Heart left ventricle (tissue), 13 donors: ENCODE data around the gene FOXQ1.

Experiments used
- POLR2A ChIP-seq, 2 donors: fragments of 450-650 bp; IDR thresholded peaks; one replicate each; pipeline ENCODE4 v1.6.1; 2017; ENCODE audit warnings: antibody characterized with exemption in 2 of 2, mild to moderate bottlenecking in 2 of 2, moderate library complexity in 2 of 2
- TF ChIP-seq, protein P1 (sequence below), 12 donors: fragments of 200-600 bp; sonication (generic) in 4 of 12; IDR thresholded peaks; one replicate each; pipeline versions ENCODE4 v1.5.0 to v1.8.0; 2018 to 2022; ENCODE audit warnings: antibody characterized with exemption in 12 of 12, mild to moderate bottlenecking in 5 of 12
- donor health status: ischemic (EF 13 %, LVEDD 7.1; RV severe dilation, severe dysfunction).
- donor health status: DM: no; HTN: yes; CAD: no.
- donor health status: DM: no; HTN: no; CAD: no.
- donor health status: ischemic (EF 25% LVEDD 6.9; RV normal size, moderate dysfunction).
- donor health status: ischemic (EF 25% LVEDD 5.7; RV mildly dilated, moderate dysfunction).
- donor health status: ischemic (EF 35%, LVEDD 5.7; RV mildly dilated, moderate dysfunction).
- donor health status: nonischemic (EF 11% LVEDD 7.7; RV severe dilation, severe dysfunction).
- donor health status: DM: yes; HTN: yes; CAD: no.
- donor health status: PGD.
- donor health status: ischemic (EF 29% LVEDD 5.4; RV normal size, mild dysfunction).
- donor health status: nonischemic (EF 23%, LVEDD 6.1; RV moderate dilation, normal function).

DNA sequence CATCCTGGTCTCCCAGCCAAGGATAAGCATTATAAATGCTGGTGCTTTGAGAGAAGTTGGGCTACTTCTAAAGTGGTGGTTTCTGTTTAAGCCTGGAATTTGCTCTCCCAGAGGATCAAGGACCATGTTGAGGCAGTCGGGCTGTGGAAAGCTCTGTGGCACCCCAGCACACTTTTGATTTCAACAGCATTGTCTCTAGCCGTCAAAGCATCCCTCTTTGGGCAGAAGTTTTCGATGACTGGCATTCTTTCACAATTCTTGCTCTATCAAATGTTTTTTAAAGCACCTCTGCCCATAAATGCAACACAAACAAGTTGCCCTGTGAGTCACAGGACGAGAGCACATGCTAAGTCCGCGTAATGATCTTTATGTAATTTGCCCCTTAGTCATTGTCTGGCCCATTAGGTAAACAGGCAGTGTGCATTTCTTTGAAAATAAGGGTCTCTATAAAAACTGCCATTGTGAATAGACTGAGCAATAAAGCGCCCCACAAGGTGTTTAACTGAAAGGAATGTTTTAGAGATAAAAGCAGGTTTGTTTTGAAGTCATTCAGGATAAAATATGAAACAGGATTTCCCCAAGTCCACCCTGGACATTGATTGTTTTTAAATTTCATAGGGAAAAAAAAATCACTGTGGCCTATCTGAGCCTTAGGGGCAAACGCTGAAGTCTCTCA is 44.7 kb upstream of the FOXQ1 start:
- TF ChIP-seq, protein P1, sequence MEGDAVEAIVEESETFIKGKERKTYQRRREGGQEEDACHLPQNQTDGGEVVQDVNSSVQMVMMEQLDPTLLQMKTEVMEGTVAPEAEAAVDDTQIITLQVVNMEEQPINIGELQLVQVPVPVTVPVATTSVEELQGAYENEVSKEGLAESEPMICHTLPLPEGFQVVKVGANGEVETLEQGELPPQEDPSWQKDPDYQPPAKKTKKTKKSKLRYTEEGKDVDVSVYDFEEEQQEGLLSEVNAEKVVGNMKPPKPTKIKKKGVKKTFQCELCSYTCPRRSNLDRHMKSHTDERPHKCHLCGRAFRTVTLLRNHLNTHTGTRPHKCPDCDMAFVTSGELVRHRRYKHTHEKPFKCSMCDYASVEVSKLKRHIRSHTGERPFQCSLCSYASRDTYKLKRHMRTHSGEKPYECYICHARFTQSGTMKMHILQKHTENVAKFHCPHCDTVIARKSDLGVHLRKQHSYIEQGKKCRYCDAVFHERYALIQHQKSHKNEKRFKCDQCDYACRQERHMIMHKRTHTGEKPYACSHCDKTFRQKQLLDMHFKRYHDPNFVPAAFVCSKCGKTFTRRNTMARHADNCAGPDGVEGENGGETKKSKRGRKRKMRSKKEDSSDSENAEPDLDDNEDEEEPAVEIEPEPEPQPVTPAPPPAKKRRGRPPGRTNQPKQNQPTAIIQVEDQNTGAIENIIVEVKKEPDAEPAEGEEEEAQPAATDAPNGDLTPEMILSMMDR (IDR thresholded peaks at IDR 0.05): no peak
- no peak for TF ChIP-seq POLR2A (IDR thresholded peaks at IDR 0.05)
